Peyer's patch (tissue), 4 donors: ENCODE data around the gene TRIM26. TPM values are rescaled to one million over a fixed set of nuclear protein-coding genes. Genes with fewer than 3 reads are reported as not detected.

Source experiments
- DNase-seq, 3 donors: peaks; one replicate each; pipeline ENCODE4 v3.0.0-alpha.2; 2017 to 2019
- H3K27ac ChIP-seq, 4 donors: fragments of 200-600 bp; sonication (generic); one replicate each; pipeline ENCODE4 v1.5.1; 2016 to 2019
- H3K27me3 ChIP-seq, 2 donors: fragments of 200-600 bp; sonication (generic); one replicate each; pipeline ENCODE4 v1.5.1; 2019
- H3K36me3 ChIP-seq, 3 donors: fragments of 200-600 bp; sonication (generic); one replicate each; pipeline ENCODE4 v1.5.1; 2016 to 2019
- H3K4me1 ChIP-seq, 4 donors: fragments of 200-600 bp; sonication (generic); one replicate each; pipeline ENCODE4 v1.5.1; 2016 to 2019
- H3K4me3 ChIP-seq, 4 donors: fragments of 200-600 bp; sonication (generic); 1 replicate in 3 of 4; 2 replicates in 1 of 4; pipeline ENCODE4 v1.5.1; 2016 to 2019; ENCODE audit warnings: mild to moderate bottlenecking in 1 of 4
- H3K9me3 ChIP-seq, 4 donors: fragments of 200-600 bp; sonication (generic); one replicate each; pipeline ENCODE4 v1.5.1; 2016 to 2019; ENCODE audit warnings: mild to moderate bottlenecking in 1 of 4
- POLR2A ChIP-seq, 2 donors: fragments of 450-650 bp; IDR thresholded peaks; one replicate each; pipeline ENCODE4 v1.5.1; 2017; ENCODE audit warnings: antibody characterized with exemption in 2 of 2, mild to moderate bottlenecking in 2 of 2, moderate library complexity in 2 of 2
- total RNA-seq, 4 donors: library from RNA; depleted of rRNA; stranded (reverse); fragments of >200 nt; gene quantifications; one replicate each; pipeline ENCODE4 v1.1.0, GENCODE V29; 2016
- TF ChIP-seq, protein P1 (sequence below), 6 experiments: fragments of 450-650 bp in 4 of 6; fragments of 200-600 bp in 2 of 6; sonication (generic) in 1 of 6; IDR thresholded peaks; one replicate each; pipeline ENCODE4 v1.5.1; 2017 to 2019; ENCODE audit warnings: antibody characterized with exemption in 6 of 6, mild to moderate bottlenecking in 3 of 6, moderate library complexity in 1 of 6

TRIM26 gene
- total RNA-seq, 4 donors from 2014 or later, result 65.9 to 175 (median 90.5) TPM

DNA sequence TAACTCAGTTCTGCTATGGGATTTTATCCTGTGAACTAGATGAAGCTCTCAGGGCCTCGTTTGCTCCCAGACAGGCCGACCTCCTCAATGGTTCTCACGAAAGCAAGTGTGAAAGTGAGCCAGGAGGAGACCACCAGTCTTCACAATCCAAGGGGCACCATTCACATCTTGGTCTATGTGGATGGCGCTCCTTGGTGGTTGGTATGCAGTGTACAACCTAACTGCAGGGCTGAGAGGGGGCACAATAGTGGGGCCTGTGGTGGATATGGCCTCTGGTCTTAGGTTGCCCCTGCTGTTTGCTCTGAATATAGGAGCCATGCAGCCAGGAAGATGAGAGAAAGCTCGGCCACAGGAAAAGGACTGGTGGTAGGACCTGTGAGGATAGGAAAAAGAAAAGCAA, 24.7 kb downstream of the TRIM26 start:
- Histone ChIP-seq H3K4me1 (no peaks in the 10 kb centered on the region), H3K27ac (no peak overlapping the region), H3K36me3 (peaks cover 0 to 74% (median 0%) of the 10 kb centered on the region in 3 donors), H3K9me3 (no peaks in the 10 kb centered on the region), H3K27me3 (no peaks in the 10 kb centered on the region), H3K4me3 (no peak overlapping the region)
- DNase-seq, result no peak
- TF ChIP-seq, protein P1, sequence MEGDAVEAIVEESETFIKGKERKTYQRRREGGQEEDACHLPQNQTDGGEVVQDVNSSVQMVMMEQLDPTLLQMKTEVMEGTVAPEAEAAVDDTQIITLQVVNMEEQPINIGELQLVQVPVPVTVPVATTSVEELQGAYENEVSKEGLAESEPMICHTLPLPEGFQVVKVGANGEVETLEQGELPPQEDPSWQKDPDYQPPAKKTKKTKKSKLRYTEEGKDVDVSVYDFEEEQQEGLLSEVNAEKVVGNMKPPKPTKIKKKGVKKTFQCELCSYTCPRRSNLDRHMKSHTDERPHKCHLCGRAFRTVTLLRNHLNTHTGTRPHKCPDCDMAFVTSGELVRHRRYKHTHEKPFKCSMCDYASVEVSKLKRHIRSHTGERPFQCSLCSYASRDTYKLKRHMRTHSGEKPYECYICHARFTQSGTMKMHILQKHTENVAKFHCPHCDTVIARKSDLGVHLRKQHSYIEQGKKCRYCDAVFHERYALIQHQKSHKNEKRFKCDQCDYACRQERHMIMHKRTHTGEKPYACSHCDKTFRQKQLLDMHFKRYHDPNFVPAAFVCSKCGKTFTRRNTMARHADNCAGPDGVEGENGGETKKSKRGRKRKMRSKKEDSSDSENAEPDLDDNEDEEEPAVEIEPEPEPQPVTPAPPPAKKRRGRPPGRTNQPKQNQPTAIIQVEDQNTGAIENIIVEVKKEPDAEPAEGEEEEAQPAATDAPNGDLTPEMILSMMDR (IDR thresholded peaks at IDR 0.05), result no peak
- TF ChIP-seq POLR2A (IDR thresholded peaks at IDR 0.05), result no peak

DNA sequence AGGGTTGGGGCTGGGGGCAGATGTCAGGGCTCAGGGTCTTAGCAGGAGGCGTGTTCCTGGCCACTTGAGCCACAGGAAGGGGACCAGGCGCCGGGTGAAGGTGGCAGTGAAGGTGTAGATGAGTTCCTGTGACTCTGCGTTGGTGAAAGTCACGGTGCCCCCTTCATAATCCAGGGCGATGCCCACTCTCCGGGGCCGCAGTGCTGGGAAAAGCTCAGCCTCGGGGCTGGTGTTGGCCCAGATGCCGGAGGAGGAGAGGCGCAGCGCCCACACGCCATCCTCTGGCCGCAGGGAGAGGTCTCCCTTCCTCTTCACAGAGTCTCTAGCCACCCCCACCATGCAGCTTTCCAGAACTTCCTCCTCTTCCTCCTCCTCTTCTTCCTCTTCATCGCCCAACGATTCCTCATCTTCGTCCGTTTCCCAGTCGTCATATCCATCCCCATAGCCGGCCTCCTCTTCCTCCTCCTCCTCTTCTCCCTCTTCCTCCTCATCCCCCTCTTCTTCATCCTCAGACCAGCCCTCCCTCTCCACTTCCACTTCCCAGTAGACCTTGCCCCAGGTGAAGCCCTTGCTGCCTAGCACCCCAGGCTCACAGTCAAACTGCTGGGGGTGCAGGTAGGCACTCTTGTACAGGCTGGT, 27.2 kb downstream of the TRIM26 start:
- peaks cover 0 to 52% (median 0%) of the 10 kb centered on the region in 3 donors for H3K36me3 ChIP-seq
- TF ChIP-seq POLR2A (IDR thresholded peaks at IDR 0.05), result no peak
- TF ChIP-seq, protein P1 (IDR thresholded peaks at IDR 0.05), result no peak
- no peaks in the 10 kb centered on the region for H3K27me3 ChIP-seq
- H3K9me3 ChIP-seq, result no peaks in the 10 kb centered on the region
- H3K27ac ChIP-seq, result no peak overlapping the region
- DNase-seq, result no peak
- H3K4me1 ChIP-seq, result no peaks in the 10 kb centered on the region
- no peak overlapping the region for H3K4me3 ChIP-seq

DNA sequence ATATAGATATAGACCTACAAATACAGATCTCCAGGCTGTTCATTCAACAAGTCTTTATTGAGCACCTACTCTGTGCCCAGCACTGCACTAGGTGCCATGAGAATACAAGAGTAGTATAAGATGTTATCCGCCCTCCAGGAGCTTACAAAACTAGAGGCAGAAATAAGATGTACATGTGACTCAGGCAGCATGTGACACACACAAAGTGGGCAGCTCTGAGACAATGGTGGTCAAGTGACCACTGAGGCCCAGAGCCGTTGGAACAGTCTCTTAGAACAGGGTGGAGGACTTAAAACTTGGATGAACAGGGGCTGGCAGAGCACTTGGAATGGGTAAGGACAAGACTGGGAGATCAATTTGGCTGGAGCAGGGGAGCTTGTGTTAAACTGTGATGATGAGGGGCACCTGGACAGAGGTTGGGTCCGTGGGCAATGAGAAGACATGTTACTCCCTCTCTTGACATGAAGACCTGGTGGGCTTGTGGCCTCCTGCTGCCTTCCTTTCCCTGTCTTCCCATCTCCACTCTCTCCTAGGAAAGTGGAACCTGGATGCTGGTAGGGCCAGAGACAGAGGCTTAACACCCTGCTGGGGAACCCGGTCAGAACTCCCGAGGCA, 28.7 kb downstream of the TRIM26 start:
- no peaks in the 10 kb centered on the region for H3K4me1 ChIP-seq
- no peaks in the 10 kb centered on the region for H3K9me3 ChIP-seq
- H3K27ac ChIP-seq, result no peak overlapping the region
- TF ChIP-seq, protein P1 (IDR thresholded peaks at IDR 0.05), result no peak
- TF ChIP-seq POLR2A (IDR thresholded peaks at IDR 0.05), result no peak
- peaks cover 0 to 40% (median 0%) of the 10 kb centered on the region in 3 donors for H3K36me3 ChIP-seq
- no peak overlapping the region for H3K4me3 ChIP-seq
- no peak for DNase-seq
- no peaks in the 10 kb centered on the region for H3K27me3 ChIP-seq

DNA sequence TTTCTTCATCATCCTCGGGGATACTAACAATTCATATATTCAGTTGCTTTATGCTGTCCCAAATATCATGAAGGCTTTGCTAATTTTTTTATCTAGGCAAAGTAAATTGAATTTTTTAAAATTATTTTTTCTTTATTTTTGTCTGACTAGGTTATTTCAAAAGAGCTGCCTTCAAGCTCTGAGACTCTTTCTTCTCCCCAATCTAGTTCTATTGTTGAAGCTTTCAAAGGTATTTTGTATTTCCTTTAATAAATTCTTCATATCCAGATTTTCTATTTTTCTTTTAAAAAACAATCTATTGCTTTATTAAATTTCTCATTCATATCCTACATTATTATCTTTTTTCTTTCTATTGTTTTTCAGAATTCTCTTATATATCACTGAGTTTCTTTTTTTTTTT, 33.1 kb downstream of the TRIM26 start:
- DNase-seq, result no peak
- no peak for TF ChIP-seq POLR2A (IDR thresholded peaks at IDR 0.05)
- TF ChIP-seq, protein P1 (IDR thresholded peaks at IDR 0.05), result no peak
- H3K27me3 ChIP-seq, result no peaks in the 10 kb centered on the region
- no peaks in the 10 kb centered on the region for H3K9me3 ChIP-seq
- no peaks in the 10 kb centered on the region for H3K4me1 ChIP-seq
- no peak overlapping the region for H3K4me3 ChIP-seq
- H3K27ac ChIP-seq, result no peak overlapping the region
- peaks cover 0 to 5% (median 0%) of the 10 kb centered on the region in 3 donors for H3K36me3 ChIP-seq

DNA sequence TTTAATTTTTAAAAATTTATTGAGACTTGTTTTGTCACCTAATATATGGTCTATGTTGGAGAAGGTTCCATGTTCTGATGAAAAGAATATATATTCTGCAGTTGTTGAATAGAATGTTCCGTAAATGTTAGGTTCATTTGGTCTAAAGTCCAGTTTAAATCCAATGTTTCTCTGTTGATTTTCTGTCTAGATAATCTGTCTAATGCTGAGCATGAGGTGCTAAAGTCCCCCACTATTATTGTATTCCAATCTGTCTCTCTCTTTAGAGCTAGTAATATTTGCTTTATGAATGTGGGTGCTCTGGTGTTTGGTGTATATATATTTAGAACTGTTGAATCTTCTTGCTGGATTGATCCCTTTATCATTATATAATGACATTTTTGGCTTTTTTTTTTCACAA, 34.4 kb downstream of the TRIM26 start:
- TF ChIP-seq, protein P1 (IDR thresholded peaks at IDR 0.05), result no peak
- no peak for TF ChIP-seq POLR2A (IDR thresholded peaks at IDR 0.05)
- H3K27me3 ChIP-seq, result no peaks in the 10 kb centered on the region
- H3K4me1 ChIP-seq, result no peaks in the 10 kb centered on the region
- H3K27ac ChIP-seq, result no peak overlapping the region
- H3K36me3 ChIP-seq, result no peaks in the 10 kb centered on the region
- no peaks in the 10 kb centered on the region for H3K9me3 ChIP-seq
- H3K4me3 ChIP-seq, result no peak overlapping the region
- no peak for DNase-seq
